GM12874 (cell line): ENCODE measurements around the gene DDX39B.

Source experiments
- TF ChIP-seq, protein P1 (sequence below): IDR thresholded peaks from 2 replicates; pipeline ENCODE4 v1.5.1; 2011; ENCODE audit warnings: low read depth, mild to moderate bottlenecking, control low read depth, low read length, moderate library complexity; ENCODE audit not compliant: insufficient read depth

DDX39B gene

DNA sequence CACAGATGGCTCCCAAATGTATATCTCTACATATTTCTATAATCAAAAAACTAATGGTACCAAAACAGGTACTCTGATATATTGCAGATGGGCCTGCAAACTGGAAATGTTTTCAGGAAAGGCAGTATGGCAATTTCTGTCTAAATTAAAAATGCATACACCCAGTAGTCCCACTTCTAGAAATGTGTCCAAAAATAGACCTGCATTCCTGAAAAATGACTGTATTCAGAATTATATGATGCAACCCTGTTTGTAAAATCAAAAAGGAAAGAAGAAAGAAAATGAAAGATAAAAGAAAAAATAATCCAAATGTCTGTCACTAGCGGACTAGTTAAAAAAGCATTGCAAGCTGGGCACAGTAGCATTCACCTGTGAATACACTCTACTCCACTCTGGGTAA lies 56.7 kb downstream of the DDX39B start:
- TF ChIP-seq, protein P1, sequence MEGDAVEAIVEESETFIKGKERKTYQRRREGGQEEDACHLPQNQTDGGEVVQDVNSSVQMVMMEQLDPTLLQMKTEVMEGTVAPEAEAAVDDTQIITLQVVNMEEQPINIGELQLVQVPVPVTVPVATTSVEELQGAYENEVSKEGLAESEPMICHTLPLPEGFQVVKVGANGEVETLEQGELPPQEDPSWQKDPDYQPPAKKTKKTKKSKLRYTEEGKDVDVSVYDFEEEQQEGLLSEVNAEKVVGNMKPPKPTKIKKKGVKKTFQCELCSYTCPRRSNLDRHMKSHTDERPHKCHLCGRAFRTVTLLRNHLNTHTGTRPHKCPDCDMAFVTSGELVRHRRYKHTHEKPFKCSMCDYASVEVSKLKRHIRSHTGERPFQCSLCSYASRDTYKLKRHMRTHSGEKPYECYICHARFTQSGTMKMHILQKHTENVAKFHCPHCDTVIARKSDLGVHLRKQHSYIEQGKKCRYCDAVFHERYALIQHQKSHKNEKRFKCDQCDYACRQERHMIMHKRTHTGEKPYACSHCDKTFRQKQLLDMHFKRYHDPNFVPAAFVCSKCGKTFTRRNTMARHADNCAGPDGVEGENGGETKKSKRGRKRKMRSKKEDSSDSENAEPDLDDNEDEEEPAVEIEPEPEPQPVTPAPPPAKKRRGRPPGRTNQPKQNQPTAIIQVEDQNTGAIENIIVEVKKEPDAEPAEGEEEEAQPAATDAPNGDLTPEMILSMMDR: no peak

DNA sequence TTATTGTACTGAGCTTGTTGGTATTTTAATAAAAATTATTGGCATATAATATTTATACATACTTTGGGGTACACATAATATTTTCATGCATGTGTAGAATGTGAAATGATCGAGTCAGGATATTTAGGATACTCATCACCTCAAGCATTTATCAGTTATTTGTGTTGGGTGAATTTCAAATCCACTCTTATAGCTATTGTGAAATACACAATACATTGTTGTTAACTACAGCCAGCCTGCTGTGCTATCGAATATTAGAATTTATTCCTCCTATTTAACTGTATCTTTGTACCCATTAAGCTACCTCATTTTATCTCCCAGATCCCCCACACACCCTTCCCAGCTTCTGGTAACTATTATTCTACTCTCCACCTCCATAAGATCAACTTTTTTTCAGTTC lies 58.4 kb downstream of the DDX39B start:
- TF ChIP-seq, protein P1: no peak

DNA sequence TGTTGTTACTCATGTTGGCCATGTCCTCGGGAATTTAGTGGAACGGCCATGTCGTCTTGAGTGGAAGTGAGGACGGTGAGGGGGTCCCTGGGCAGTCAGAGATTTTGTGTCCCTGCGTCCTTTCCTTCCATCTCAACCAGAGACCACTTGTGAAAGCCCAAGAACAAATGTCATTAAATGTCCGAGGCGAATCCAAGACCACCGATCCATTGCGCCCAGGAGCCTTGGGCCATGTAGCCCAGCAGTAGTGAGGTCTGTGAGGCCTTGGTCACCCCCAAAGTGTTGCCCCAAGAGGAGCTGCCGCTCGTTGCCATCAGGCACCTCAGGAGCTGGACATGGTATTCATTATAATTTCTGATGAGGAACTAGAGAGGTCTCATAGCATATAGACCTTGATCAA lies 61.2 kb downstream of the DDX39B start:
- TF ChIP-seq, protein P1: no peak
